ENCODE results near the gene MUCL3.

DNA sequence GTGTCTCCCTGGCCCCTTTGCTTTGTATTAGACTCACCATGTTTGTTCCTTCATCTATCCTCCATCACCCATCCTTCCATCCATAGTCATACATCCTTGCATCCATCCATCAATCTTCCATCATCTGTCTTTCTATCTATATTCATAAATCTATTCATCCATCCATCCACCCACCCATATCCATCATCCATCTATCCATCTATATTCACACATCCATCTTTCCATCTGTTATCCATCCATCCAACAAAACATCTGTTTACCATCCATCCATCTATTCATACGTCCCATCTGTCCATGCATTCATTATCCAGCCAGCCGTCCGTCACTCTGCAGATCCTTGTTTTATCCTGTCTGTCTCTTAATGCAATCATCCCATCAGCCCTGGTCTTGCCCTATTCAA, 45.8 kb upstream of the MUCL3 start:
- no peak for TF ChIP-seq POLR2A (IDR thresholded peaks at IDR 0.05)
- no peak for TF ChIP-seq CTCF (IDR thresholded peaks at IDR 0.05)
- TF ChIP-seq POLR2AphosphoS5 (IDR thresholded peaks at IDR 0.05) = no peak

All from breast epithelium (tissue), 3 donors.